Neuronal stem cell (in vitro differentiated cells): Measurements from ENCODE around the gene PDZRN4.

Source experiments
- DNase-seq: peaks from one replicate; pipeline ENCODE4 v3.0.0-alpha.2; 2013; ENCODE audit warnings: low spot score
- H2AFZ ChIP-seq: one replicate; pipeline ENCODE4 v1.6.1; 2013; ENCODE audit warnings: mild to moderate bottlenecking, low read length, inconsistent platforms
- H2AK5ac ChIP-seq: 2 replicates; pipeline ENCODE4 v1.6.1; 2013; ENCODE audit warnings: low read depth, mild to moderate bottlenecking, inconsistent platforms, low read length, moderate library complexity, mixed read lengths
- H2BK120ac ChIP-seq: 2 replicates; pipeline ENCODE4 v1.6.1; 2013; ENCODE audit warnings: low read depth, mild to moderate bottlenecking, inconsistent platforms, low read length, moderate library complexity, mixed read lengths
- H2BK12ac ChIP-seq: one replicate; pipeline ENCODE4 v1.6.1; 2013; ENCODE audit warnings: low read length, inconsistent platforms
- H2BK15ac ChIP-seq: 2 replicates; pipeline ENCODE4 v1.6.1; 2013; ENCODE audit warnings: mild to moderate bottlenecking, low read length, inconsistent platforms, mixed read lengths
- H2BK5ac ChIP-seq: one replicate; pipeline ENCODE4 v1.6.1; 2013; ENCODE audit warnings: inconsistent platforms, mild to moderate bottlenecking, low read length, moderate library complexity
- H3K14ac ChIP-seq: one replicate; pipeline ENCODE4 v1.6.1; 2013; ENCODE audit warnings: low read length, inconsistent platforms
- H3K18ac ChIP-seq: 2 replicates; pipeline ENCODE4 v1.6.1; 2013; ENCODE audit warnings: low read length, inconsistent platforms
- H3K23ac ChIP-seq: 2 replicates; pipeline ENCODE4 v1.6.1; 2013; ENCODE audit warnings: low read depth, mild to moderate bottlenecking, mixed read lengths, low read length, inconsistent platforms; ENCODE audit not compliant: poor library complexity
- H3K27ac ChIP-seq: replicated peaks from 3 replicates; pipeline ENCODE4 v1.5.1; 2013; ENCODE audit warnings: low read length, inconsistent platforms
- H3K27me3 ChIP-seq, 3 experiments: 2 replicates each; pipeline ENCODE4 v1.6.1; 2013; ENCODE audit warnings: low read length in 3 of 3, mild to moderate bottlenecking in 2 of 3, inconsistent platforms in 1 of 3, low read depth in 1 of 3, mixed read lengths in 1 of 3, moderate library complexity in 1 of 3; ENCODE audit not compliant: control insufficient read depth in 3 of 3, insufficient read depth in 3 of 3
- H3K36me3 ChIP-seq, 2 donors: replicated peaks in 1 of 2; 2 replicates each; pipeline ENCODE4 v1.6.1; 2013; ENCODE audit warnings: low read length in 2 of 2; ENCODE audit not compliant: control insufficient read depth in 2 of 2, insufficient read depth in 2 of 2
- H3K4ac ChIP-seq: 2 replicates; pipeline ENCODE4 v1.6.1; 2013; ENCODE audit warnings: inconsistent platforms, mild to moderate bottlenecking, low read length, moderate library complexity
- H3K4me1 ChIP-seq, 2 donors: 1 replicate in 1 of 2; 2 replicates in 1 of 2; pipeline ENCODE4 v1.6.1; 2013; ENCODE audit warnings: low read length in 2 of 2, low read depth in 1 of 2; ENCODE audit not compliant: control insufficient read depth in 2 of 2, insufficient read depth in 1 of 2
- H3K4me2 ChIP-seq: one replicate; pipeline ENCODE4 v1.6.1; 2013; ENCODE audit warnings: mild to moderate bottlenecking, low read length, inconsistent platforms; ENCODE audit not compliant: insufficient read depth, poor library complexity, severe bottlenecking
- H3K4me3 ChIP-seq, 2 donors: 2 replicates each; pipeline ENCODE4 v1.5.1; 2013; ENCODE audit warnings: low read length in 2 of 2, mild to moderate bottlenecking in 2 of 2, inconsistent platforms in 1 of 2, moderate library complexity in 1 of 2
- H3K79me1 ChIP-seq: one replicate; pipeline ENCODE4 v1.6.1; 2013; ENCODE audit warnings: low read depth, mild to moderate bottlenecking, inconsistent platforms, low read length, moderate library complexity
- H3K9ac ChIP-seq: one replicate; pipeline ENCODE4 v1.6.1; 2013; ENCODE audit warnings: mild to moderate bottlenecking, low read depth, low read length, inconsistent platforms; ENCODE audit not compliant: poor library complexity
- H3K9me3 ChIP-seq, 2 donors: replicated peaks in 1 of 2; 2 replicates each; pipeline versions ENCODE3 to v1.6.1; 2013; ENCODE audit warnings: low read length in 2 of 2, mild to moderate bottlenecking in 2 of 2, inconsistent platforms in 1 of 2, low read depth in 1 of 2, mixed read lengths in 1 of 2, moderate library complexity in 1 of 2; ENCODE audit not compliant: control insufficient read depth in 2 of 2, insufficient read depth in 1 of 2
- H4K8ac ChIP-seq: one replicate; pipeline ENCODE4 v1.6.1; 2013; ENCODE audit warnings: low read depth, mild to moderate bottlenecking, inconsistent platforms, low read length, moderate library complexity
- H4K91ac ChIP-seq: one replicate; pipeline ENCODE4 v1.6.1; 2013; ENCODE audit warnings: low read length, low read depth, mild to moderate bottlenecking, inconsistent platforms; ENCODE audit not compliant: poor library complexity
- WGBS, 2 donors: extraction: QIAGEN DNeasy Blood & Tissue Kit; methylation state at CpG; one replicate each; pipeline ENCODE4 v1.1.7; 2013; ENCODE audit warnings: missing lambda C conversion rate in 2 of 2, mixed read lengths in 1 of 2; ENCODE audit not compliant: insufficient read length in 2 of 2, insufficient replicate concordance in 1 of 2; ENCODE audit errors: extremely low coverage in 2 of 2; 5-methylcytosine and 5-hydroxymethylcytosine counted together

Gene PDZRN4

GRCh38 chr12:41476499-41477439 lies 288.6 kb downstream of the PDZRN4 start:
- H2BK120ac ChIP-seq, result no peak overlapping the region
- no peak overlapping the region for H3K18ac ChIP-seq
- no peak for DNase-seq
- no peak overlapping the region for H3K4me2 ChIP-seq
- no peaks in the 10 kb centered on the region for H3K9me3 ChIP-seq
- H2BK15ac ChIP-seq, result no peak overlapping the region
- H4K8ac ChIP-seq, result no peak overlapping the region
- no peak overlapping the region for H3K4ac ChIP-seq
- H3K23ac ChIP-seq, result no peak overlapping the region
- H4K91ac ChIP-seq, result no peak overlapping the region
- H3K36me3 ChIP-seq, result no peaks in the 10 kb centered on the region
- no peak overlapping the region for H2AFZ ChIP-seq
- no CpG with 5 or more reads among the region's 8 CpGs for WGBS, 2 donors
- no peaks in the 10 kb centered on the region for H3K79me1 ChIP-seq
- H3K27ac ChIP-seq, result no peak overlapping the region
- H2BK12ac ChIP-seq, result no peak overlapping the region
- no peak overlapping the region for H3K4me3 ChIP-seq
- no peak overlapping the region for H2BK5ac ChIP-seq
- H3K9ac ChIP-seq, result no peak overlapping the region
- no peak overlapping the region for H2AK5ac ChIP-seq
- H3K27me3 ChIP-seq, result no peaks in the 10 kb centered on the region
- H3K14ac ChIP-seq, result no peak overlapping the region
- H3K4me1 ChIP-seq, result peaks cover 2 to 19% of the 10 kb centered on the region in 2 donors

DNA sequence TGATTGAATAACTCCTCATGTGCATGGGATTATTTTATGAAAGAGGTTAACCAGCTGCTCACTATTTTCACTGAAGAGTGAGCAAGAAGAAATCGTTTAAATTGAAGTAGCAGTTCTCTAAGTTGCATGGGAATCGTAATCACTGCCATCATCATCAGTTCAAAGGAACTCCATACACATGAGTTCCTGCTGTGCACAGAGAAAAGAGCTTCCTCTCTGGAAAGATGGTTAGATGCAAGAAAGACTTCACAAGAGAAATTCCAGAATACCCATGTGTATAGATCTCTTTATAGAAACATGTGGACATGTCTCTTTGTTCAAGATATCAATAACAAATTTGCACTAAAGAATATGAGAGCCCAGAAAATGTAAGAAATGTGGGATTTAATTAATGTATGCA lies 291.3 kb downstream of the PDZRN4 start:
- H2BK120ac ChIP-seq, result no peak overlapping the region
- H3K9me3 ChIP-seq, result peaks cover 0 to 4% of the 10 kb centered on the region in 2 donors
- no peak overlapping the region for H3K4ac ChIP-seq
- no CpG with 5 or more reads among the region's 2 CpGs for WGBS, 2 donors
- no peak overlapping the region for H2BK15ac ChIP-seq
- H2BK12ac ChIP-seq, result no peak overlapping the region
- no peaks in the 10 kb centered on the region for H3K36me3 ChIP-seq
- no peak overlapping the region for H3K4me3 ChIP-seq
- no peak overlapping the region for H4K8ac ChIP-seq
- no peak overlapping the region for H2BK5ac ChIP-seq
- H3K27ac ChIP-seq, result no peak overlapping the region
- no peak overlapping the region for H3K9ac ChIP-seq
- no peak overlapping the region for H3K4me2 ChIP-seq
- H2AK5ac ChIP-seq, result no peak overlapping the region
- H3K14ac ChIP-seq, result no peak overlapping the region
- H3K23ac ChIP-seq, result no peak overlapping the region
- H4K91ac ChIP-seq, result no peak overlapping the region
- no peak for DNase-seq
- no peaks in the 10 kb centered on the region for H3K79me1 ChIP-seq
- no peak overlapping the region for H2AFZ ChIP-seq
- H3K4me1 ChIP-seq, result peaks cover 2 to 17% of the 10 kb centered on the region in 2 donors
- H3K27me3 ChIP-seq, result no peaks in the 10 kb centered on the region
- no peak overlapping the region for H3K18ac ChIP-seq

GRCh38 chr12:41485203-41485602 lies 297.1 kb downstream of the PDZRN4 start:
- H3K14ac ChIP-seq, result no peak overlapping the region

DNA sequence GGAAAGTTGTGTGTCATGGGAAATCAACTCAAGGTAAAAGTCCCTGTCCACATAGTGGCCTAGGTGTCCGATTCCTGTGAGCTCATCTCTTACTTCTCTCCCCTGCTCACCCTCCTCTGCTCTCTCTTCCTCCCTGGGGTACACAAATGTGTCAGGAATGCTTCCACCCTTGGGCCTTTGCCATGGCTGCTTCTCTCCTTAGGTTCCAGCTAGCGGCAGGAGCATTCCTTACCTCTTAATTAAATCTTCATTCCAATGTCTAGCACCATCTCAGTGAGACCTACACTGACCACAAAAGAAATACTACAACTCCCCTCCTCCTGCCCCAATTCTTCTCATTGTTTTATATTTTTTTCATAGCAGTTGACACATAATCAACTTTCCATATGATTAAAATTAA lies 298.6 kb downstream of the PDZRN4 start:
- no CpG with 5 or more reads among the region's 2 CpGs for WGBS, 2 donors
- Histone ChIP-seq H2BK5ac (no peak overlapping the region), H4K91ac (no peak overlapping the region), H3K14ac (no peak overlapping the region), H3K23ac (no peak overlapping the region), H3K79me1 (no peaks in the 10 kb centered on the region), H4K8ac (no peak overlapping the region), H2AK5ac (no peak overlapping the region), H3K9ac (no peak overlapping the region), H3K4me2 (no peak overlapping the region), H3K18ac (no peak overlapping the region), H2AFZ (no peak overlapping the region), H3K27ac (no peak overlapping the region), H2BK15ac (no peak overlapping the region), H3K9me3 (peaks cover 0 to 4% of the 10 kb centered on the region in 2 donors), H3K4me1 (no peaks in the 10 kb centered on the region), H2BK120ac (no peak overlapping the region), H3K36me3 (no peaks in the 10 kb centered on the region), H3K27me3 (no peaks in the 10 kb centered on the region), H3K4ac (no peak overlapping the region), H2BK12ac (no peak overlapping the region), H3K4me3 (no peak overlapping the region)
- no peak for DNase-seq

More at GRCh38 chr12:41485203-41485602, 297.1 kb downstream of the PDZRN4 start:
- Histone ChIP-seq H3K4ac (no peak overlapping the region), H3K9me3 (peaks cover 0 to 4% of the 10 kb centered on the region in 2 donors), H2BK15ac (no peak overlapping the region), H3K9ac (no peak overlapping the region), H2AK5ac (no peak overlapping the region), H2BK5ac (no peak overlapping the region), H2BK120ac (no peak overlapping the region), H3K79me1 (no peaks in the 10 kb centered on the region), H3K4me3 (no peak overlapping the region), H3K27ac (no peak overlapping the region), H3K23ac (no peak overlapping the region), H4K8ac (no peak overlapping the region), H4K91ac (no peak overlapping the region), H3K4me2 (no peak overlapping the region), H2BK12ac (no peak overlapping the region), H3K27me3 (no peaks in the 10 kb centered on the region), H3K18ac (no peak overlapping the region), H3K4me1 (peaks cover 0 to 2% of the 10 kb centered on the region in 2 donors), H3K36me3 (no peaks in the 10 kb centered on the region), H2AFZ (no peak overlapping the region)
- DNase-seq, result no peak
- WGBS, 2 donors, result no CpG with 5 or more reads among the region's 5 CpGs
